ENCODE data around the gene GRIN2A. TPM values are rescaled to one million over a fixed set of nuclear protein-coding genes. Genes with fewer than 3 reads are reported as not detected.

GRIN2A gene
- total and polyA plus RNA-seq, 5 experiments from 2014 or later, result not detected

- H3K27ac Mint-ChIP-seq, result no peak overlapping the region
- no peak for DNase-seq
- peaks cover 0 to 17% (median 1%) of the 10 kb centered on the region in 9 donors for H3K9me3 Mint-ChIP-seq
- H3K4me1 Mint-ChIP-seq, result no peaks in the 10 kb centered on the region
- no peak for ATAC-seq
- H3K36me3 Mint-ChIP-seq, result no peaks in the 10 kb centered on the region
- peaks cover 0 to 22% (median 1%) of the 10 kb centered on the region in 5 donors for H3K27me3 Mint-ChIP-seq
- no peak overlapping the region for H3K4me3 Mint-ChIP-seq
- POLR2A ChIA-PET, result no interaction called here
These were observed 225.2 kb downstream of the GRIN2A start for GRCh38 chr16:9957002-9957401.

GRCh38 chr16:9955677-9956076 is 226.6 kb downstream of the GRIN2A start:
- POLR2A ChIA-PET, result no interaction called here
- no peaks in the 10 kb centered on the region for H3K36me3 Mint-ChIP-seq
- peaks cover 0 to 27% (median 4%) of the 10 kb centered on the region in 5 donors for H3K27me3 Mint-ChIP-seq
- H3K4me1 Mint-ChIP-seq, result no peaks in the 10 kb centered on the region
- ATAC-seq (no peak), DNase-seq (no peak)
- H3K27ac Mint-ChIP-seq, result no peak overlapping the region
- H3K4me3 Mint-ChIP-seq, result no peak overlapping the region
- H3K9me3 Mint-ChIP-seq, result peaks cover 0 to 17% (median 2%) of the 10 kb centered on the region in 9 donors

GRCh38 chr16:9953908-9954570 is 228.2 kb downstream of the GRIN2A start:
- POLR2A ChIA-PET, result no interaction called here
- H3K36me3 Mint-ChIP-seq, result no peaks in the 10 kb centered on the region
- no peak overlapping the region for H3K4me3 Mint-ChIP-seq
- H3K27me3 Mint-ChIP-seq, result peaks cover 0 to 31% (median 3%) of the 10 kb centered on the region in 5 donors
- DNase-seq, result no peak
- ATAC-seq, result no peak
- no peaks in the 10 kb centered on the region for H3K4me1 Mint-ChIP-seq
- no peak overlapping the region for H3K27ac Mint-ChIP-seq
- H3K9me3 Mint-ChIP-seq, result peaks cover 0 to 17% (median 2%) of the 10 kb centered on the region in 9 donors

- DNase-seq, result no peak
- H3K9me3 Mint-ChIP-seq, result peaks cover 0 to 27% (median 2%) of the 10 kb centered on the region in 9 donors
- ATAC-seq, result no peak
These were observed 231.6 kb downstream of the GRIN2A start for GRCh38 chr16:9950658-9951057.

DNA sequence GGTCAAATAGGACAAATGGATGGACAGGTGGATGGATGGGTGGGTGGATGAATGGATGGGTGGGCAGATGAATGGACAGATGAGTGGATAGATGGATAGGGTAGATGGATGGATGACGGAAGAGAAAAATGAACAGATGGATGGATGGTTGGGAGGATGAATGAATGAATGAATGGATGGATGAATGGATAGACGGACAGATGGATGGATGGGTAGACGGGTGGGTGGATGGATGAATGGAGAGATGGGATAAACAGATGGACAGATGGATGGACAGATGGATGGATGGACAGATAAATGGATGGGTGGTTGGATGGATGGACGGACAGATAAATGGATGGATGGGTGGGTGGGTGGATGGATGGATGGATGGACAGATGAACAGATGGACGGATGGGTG is 232.8 kb downstream of the GRIN2A start:
- ATAC-seq, result no peak
- DNase-seq, result no peak
- H3K4me3 Mint-ChIP-seq, result no peak overlapping the region
- H3K4me1 Mint-ChIP-seq, result no peaks in the 10 kb centered on the region
- H3K27ac Mint-ChIP-seq, result no peak overlapping the region
- H3K27me3 Mint-ChIP-seq, result peaks cover 0 to 23% (median 6%) of the 10 kb centered on the region in 5 donors
- H3K9me3 Mint-ChIP-seq, result peaks cover 0 to 31% (median 2%) of the 10 kb centered on the region in 9 donors
- H3K36me3 Mint-ChIP-seq, result no peaks in the 10 kb centered on the region
- POLR2A ChIA-PET, result no interaction called here

More at GRCh38 chr16:9950658-9951057, 231.6 kb downstream of the GRIN2A start:
- POLR2A ChIA-PET, result no interaction called here
- H3K27me3 Mint-ChIP-seq, result peaks cover 0 to 23% (median 6%) of the 10 kb centered on the region in 5 donors
- H3K27ac Mint-ChIP-seq, result no peak overlapping the region
- H3K36me3 Mint-ChIP-seq, result no peaks in the 10 kb centered on the region
- H3K4me1 Mint-ChIP-seq, result no peaks in the 10 kb centered on the region
- H3K4me3 Mint-ChIP-seq, result no peak overlapping the region

GRCh38 chr16:9948933-9949332 is 233.3 kb downstream of the GRIN2A start:
- no peaks in the 10 kb centered on the region for H3K36me3 Mint-ChIP-seq
- H3K4me1 Mint-ChIP-seq, result no peaks in the 10 kb centered on the region
- peaks cover 0 to 23% (median 6%) of the 10 kb centered on the region in 5 donors for H3K27me3 Mint-ChIP-seq
- H3K9me3 Mint-ChIP-seq, result peaks cover 0 to 35% (median 2%) of the 10 kb centered on the region in 9 donors
- POLR2A ChIA-PET, result no interaction called here
- no peak overlapping the region for H3K27ac Mint-ChIP-seq
- no peak for ATAC-seq
- no peak for DNase-seq
- no peak overlapping the region for H3K4me3 Mint-ChIP-seq

DNA sequence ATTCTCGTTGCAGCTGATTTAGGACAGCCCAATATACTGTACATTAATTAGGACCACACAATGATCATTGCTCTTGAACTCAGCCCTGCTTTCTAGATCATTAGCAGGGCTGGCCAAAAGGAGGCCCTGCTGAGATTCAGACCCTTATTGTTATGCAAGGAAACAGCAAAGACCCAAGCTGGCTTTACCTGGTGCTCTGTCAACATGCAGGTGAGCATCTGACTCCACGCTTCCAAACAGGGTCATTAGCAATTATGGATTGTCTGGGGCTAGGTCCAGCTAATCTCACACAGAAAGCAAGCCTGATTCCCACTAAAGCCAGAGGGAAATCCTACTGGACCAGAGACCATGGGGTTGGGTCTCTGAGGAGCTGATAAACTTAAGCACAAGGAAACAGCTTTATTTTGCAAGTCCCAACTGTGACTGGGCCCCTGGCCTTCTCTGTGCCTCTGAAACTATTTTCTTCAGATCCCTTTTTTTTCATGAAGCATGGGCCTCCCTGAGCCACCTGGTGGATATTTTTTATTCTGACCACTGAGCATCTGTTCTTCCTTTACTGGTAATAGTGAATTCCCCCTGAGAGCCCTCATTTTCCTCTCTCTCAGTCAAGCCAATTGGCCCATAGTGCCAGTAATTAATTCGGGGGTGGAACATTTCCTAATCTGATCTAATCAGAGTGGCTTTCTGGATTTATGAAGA is 236.1 kb downstream of the GRIN2A start:
- peaks cover 0 to 16% (median 6%) of the 10 kb centered on the region in 5 donors for H3K27me3 Mint-ChIP-seq
- POLR2A ChIA-PET, result no interaction called here
- no peak for ATAC-seq
- no peaks in the 10 kb centered on the region for H3K4me1 Mint-ChIP-seq
- H3K36me3 Mint-ChIP-seq, result no peaks in the 10 kb centered on the region
- no peak for DNase-seq
- H3K4me3 Mint-ChIP-seq, result no peak overlapping the region
- peaks cover 0 to 20% (median 2%) of the 10 kb centered on the region in 9 donors for H3K9me3 Mint-ChIP-seq
- no peak overlapping the region for H3K27ac Mint-ChIP-seq

- H3K36me3 Mint-ChIP-seq, result no peaks in the 10 kb centered on the region
- H3K9me3 Mint-ChIP-seq, result peaks cover 0 to 30% (median 2%) of the 10 kb centered on the region in 9 donors
- DNase-seq (no peak), ATAC-seq (no peak)
- H3K4me3 Mint-ChIP-seq, result no peak overlapping the region
- no peaks in the 10 kb centered on the region for H3K4me1 Mint-ChIP-seq
- no peak overlapping the region for H3K27ac Mint-ChIP-seq
- POLR2A ChIA-PET, result no interaction called here
- peaks cover 0 to 8% (median 4%) of the 10 kb centered on the region in 5 donors for H3K27me3 Mint-ChIP-seq
These were observed 239.1 kb downstream of the GRIN2A start for GRCh38 chr16:9943121-9943520.

- no peak overlapping the region for H3K4me3 Mint-ChIP-seq
These were observed 241.0 kb downstream of the GRIN2A start for GRCh38 chr16:9941245-9941644.

GRCh38 chr16:9934723-9935508 is 247.3 kb downstream of the GRIN2A start:
- no peaks in the 10 kb centered on the region for H3K36me3 Mint-ChIP-seq
- ATAC-seq, result no peak
- POLR2A ChIA-PET, result no interaction called here

More at GRCh38 chr16:9941245-9941644, 241.0 kb downstream of the GRIN2A start:
- Mint-ChIP-seq H3K36me3 (no peaks in the 10 kb centered on the region), H3K27me3 (peaks cover 0 to 3% (median 1%) of the 10 kb centered on the region in 5 donors), H3K4me1 (no peaks in the 10 kb centered on the region), H3K9me3 (peaks cover 0 to 20% (median 2%) of the 10 kb centered on the region in 9 donors), H3K27ac (no peak overlapping the region)
- POLR2A ChIA-PET, result no interaction called here
- DNase-seq (no peak), ATAC-seq (no peak)

DNA sequence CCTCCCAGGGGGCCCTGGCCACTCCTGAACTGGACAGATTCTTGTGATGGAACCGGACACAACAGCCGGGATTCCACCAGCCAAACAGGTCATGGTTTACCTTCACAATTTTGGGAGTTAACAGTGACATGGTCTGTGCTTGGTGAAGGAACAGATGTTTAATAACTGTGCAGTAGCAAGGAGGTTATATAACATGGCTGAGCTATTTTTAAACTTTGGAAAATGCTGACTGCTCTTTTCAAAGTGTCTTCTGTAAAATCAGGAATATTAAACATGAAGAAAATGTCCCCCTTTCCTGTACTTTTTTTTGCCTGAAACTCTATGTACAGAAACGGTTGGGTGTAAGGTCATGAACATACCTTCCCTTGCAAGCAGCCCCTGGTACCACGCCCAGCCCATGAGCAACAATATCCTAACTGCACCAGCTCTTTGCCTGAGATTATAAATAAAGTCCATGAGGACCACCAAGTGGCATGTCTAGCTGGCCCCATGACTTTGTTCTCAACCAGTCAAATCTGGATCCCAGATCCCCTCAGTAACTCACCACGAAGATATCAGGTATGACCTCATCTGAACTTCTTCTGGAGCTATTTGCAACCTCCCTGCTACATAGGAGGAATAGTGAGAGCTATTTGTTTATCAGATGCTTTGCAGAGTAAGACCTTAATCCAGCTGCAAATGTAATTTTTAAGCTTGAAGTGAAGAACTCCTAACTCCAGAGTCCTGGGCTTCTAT is 249.1 kb downstream of the GRIN2A start:
- Mint-ChIP-seq H3K4me3 (no peak overlapping the region), H3K4me1 (no peaks in the 10 kb centered on the region), H3K36me3 (no peaks in the 10 kb centered on the region), H3K9me3 (peaks cover 0 to 10% (median 0%) of the 10 kb centered on the region in 9 donors), H3K27me3 (peaks cover 3 to 16% (median 6%) of the 10 kb centered on the region in 5 donors), H3K27ac (no peak overlapping the region)
- ATAC-seq, result no peak
- POLR2A ChIA-PET, result no interaction called here
- no peak for DNase-seq

More at GRCh38 chr16:9934723-9935508, 247.3 kb downstream of the GRIN2A start:
- no peak overlapping the region for H3K27ac Mint-ChIP-seq
- peaks cover 0 to 3% (median 1%) of the 10 kb centered on the region in 5 donors for H3K27me3 Mint-ChIP-seq
- H3K9me3 Mint-ChIP-seq, result peaks cover 0 to 6% (median 0%) of the 10 kb centered on the region in 9 donors
- no peak for DNase-seq
- H3K4me1 Mint-ChIP-seq, result no peaks in the 10 kb centered on the region
- no peak overlapping the region for H3K4me3 Mint-ChIP-seq

- Mint-ChIP-seq H3K4me3 (no peak overlapping the region), H3K27ac (no peak overlapping the region), H3K4me1 (no peaks in the 10 kb centered on the region), H3K36me3 (no peaks in the 10 kb centered on the region), H3K9me3 (peaks cover 0 to 10% (median 0%) of the 10 kb centered on the region in 9 donors), H3K27me3 (peaks cover 2 to 17% (median 7%) of the 10 kb centered on the region in 5 donors)
- DNase-seq, result no peak
- ATAC-seq, result no peak
- POLR2A ChIA-PET, result no interaction called here
These were observed 250.2 kb downstream of the GRIN2A start for GRCh38 chr16:9932000-9932399.

Measured in naive thymus-derived CD8-positive, alpha-beta T cell (primary cell).